HepG2 (cell line): ENCODE data around the gene SF3B2. TPM values are rescaled to one million over a fixed set of nuclear protein-coding genes. Genes with fewer than 3 reads are reported as not detected.
A peak's percentile ranks its signal among the peaks of the same experiment; 100 is the strongest.

Experiments used
- AFF4 ChIP-seq: sonication (generic); formaldehyde crosslinking; IDR thresholded peaks from 2 replicates; pipeline ENCODE4 v1.4.0; 2020; ENCODE audit warnings: missing genetic modification reagents
- ETS1 ChIP-seq: sonication (generic); formaldehyde crosslinking; IDR thresholded peaks from 2 replicates; pipeline ENCODE4 v1.4.0; 2020; ENCODE audit warnings: missing genetic modification reagents
- GABPB1 ChIP-seq: IDR thresholded peaks from 2 replicates; pipeline ENCODE4 v1.6.1; 2016; ENCODE audit warnings: mild to moderate bottlenecking, missing genetic modification reagents, moderate library complexity, missing compliant biosample characterization
- NFAT5 ChIP-seq: sonication (generic); formaldehyde crosslinking; IDR thresholded peaks from 2 replicates; pipeline ENCODE4 v1.4.0; 2020; ENCODE audit warnings: missing genetic modification reagents
- ZMYM2 ChIP-seq: sonication (generic); formaldehyde crosslinking; IDR thresholded peaks from 2 replicates; pipeline ENCODE4 v1.8.0; 2022; ENCODE audit warnings: mild to moderate bottlenecking, missing genetic modification reagents
- ZNF20 ChIP-seq: sonication (generic); formaldehyde crosslinking; IDR thresholded peaks from 2 replicates; pipeline ENCODE4 v1.4.0; 2020; ENCODE audit warnings: mild to moderate bottlenecking, moderate library complexity, missing genetic modification reagents
- ZNF318 ChIP-seq: sonication (generic); formaldehyde crosslinking; IDR thresholded peaks from 2 replicates; pipeline ENCODE4 v1.4.0; 2020; ENCODE audit warnings: mild to moderate bottlenecking, missing genetic modification reagents
- polyA plus RNA-seq, 8 experiments: library from polyadenylated mRNA; depleted of rRNA in 3 of 8; stranded (reverse) in 7 of 8; unstranded in 1 of 8; fragments of >200 nt; fragmentation: Illumina TruSeq in 4 of 8; extraction: Trizol in 4 of 8; gene quantifications; 2 replicates each; pipeline versions ENCODE4 v1.2.1 to v1.2.3, GENCODE V29; 2011 to 2016; ENCODE audit warnings: low read depth in 4 of 8, missing spikeins in 1 of 8, mixed read lengths in 1 of 8; ENCODE audit not compliant: insufficient read depth in 1 of 8
- total RNA-seq, 5 experiments: library from RNA; depleted of rRNA; stranded (reverse); fragments of >200 nt; fragmentation: Illumina TruSeq; extraction: Trizol; gene quantifications; 2 replicates each; pipeline ENCODE4 v1.2.3, GENCODE V29; 2016; ENCODE audit warnings: low read depth in 1 of 5

The SF3B2 gene
- total and polyA plus RNA-seq, 2 of the 13 experiments (the other 11 are each of a cell fraction or from before 2014, with no cell fraction given), result 70.4 to 153 TPM

- TF ChIP-seq ZNF318 (CRISPR knock-in tag) (no peak), AFF4 (CRISPR knock-in tag) (no peak), ZNF20 (CRISPR knock-in tag) (no peak), GABPB1 (CRISPR knock-in tag) (peak; percentile 66), ETS1 (peak; percentile 49; the same call in 1 of the 2 replicates), ZMYM2 (no peak), NFAT5 (0 out of 2 replicates have a peak, but pooled peaks have one; percentile 25)
Measured at GRCh38 chr11:66022401-66023185, 29.6 kb upstream of the SF3B2 start (continued).
